ENCODE results near the gene ARHGEF19. TPM values are rescaled to one million over a fixed set of nuclear protein-coding genes. Genes with fewer than 3 reads are reported as not detected.
A peak's percentile ranks its signal among the peaks of the same experiment; 100 is the strongest.
"Not testable (repeated sequence)": the region's sequence is repeated elsewhere in the genome, so short reads cannot be mapped to it uniquely, and the experiment has no call there.

ARHGEF19 gene
- total RNA-seq: 10 to 100 TPM; 33.0 to 83.8 (median 45.7) TPM

- Histone ChIP-seq H3K27ac (peak within 1 kb of the TSS; percentile 65), H3K4me1 (peaks cover 57% of the 10 kb centered on the region)
- no peak for DNase-seq (ENCODE audit: low spot score in 2 of 2)
These were observed at the start of gene ARHGEF19 for GRCh38 chr1:16212251-16212961. Gene ARHGEF19, minus strand, starts transcription at chr1:16212652. Its CDS starts 3,598 bp downstream, at chr1:16209054.

GRCh38 chr1:16262067-16262466 lies 49.6 kb upstream of the ARHGEF19 start:
- H3K36me3 ChIP-seq: no peaks in the 10 kb centered on the region
- no peak overlapping the region for H3K27ac ChIP-seq
- H3K27me3 ChIP-seq: no peaks in the 10 kb centered on the region
- DNase-seq (ENCODE audit: low spot score in 2 of 2): no peak
- peaks cover 4% of the 10 kb centered on the region for H3K4me1 ChIP-seq
- TF ChIP-seq POLR2A (IDR thresholded peaks at IDR 0.05) (no peak), POLR2AphosphoS5 (IDR thresholded peaks at IDR 0.05) (no peak), CTCF (IDR thresholded peaks at IDR 0.05) (no peak), EP300 (IDR thresholded peaks at IDR 0.05) (no peak)
- H3K9me3 ChIP-seq: no peaks in the 10 kb centered on the region
- WGBS: 63% methylated on average over 1 of the region's 1 CpG
- H3K4me3 ChIP-seq: no peak overlapping the region

More at GRCh38 chr1:16212251-16212961, at the start of gene ARHGEF19:
- 27% methylated on average over 13 of the region's 14 CpGs for WGBS
- TF ChIP-seq POLR2A (IDR thresholded peaks at IDR 0.05) (no peak), EP300 (IDR thresholded peaks at IDR 0.05) (no peak), CTCF (IDR thresholded peaks at IDR 0.05) (no peak), POLR2AphosphoS5 (IDR thresholded peaks at IDR 0.05) (no peak)
- Histone ChIP-seq H3K27me3 (no peaks in the 10 kb centered on the region), H3K36me3 (no peaks in the 10 kb centered on the region), H3K9me3 (no peaks in the 10 kb centered on the region), H3K4me3 (peak within 1 kb of the TSS; percentile 42)

- Histone ChIP-seq H3K9me3 (no peaks in the 10 kb centered on the region), H3K27ac (no peak overlapping the region), H3K4me1 (no peaks in the 10 kb centered on the region), H3K27me3 (no peaks in the 10 kb centered on the region), H3K4me3 (no peak overlapping the region), H3K36me3 (peaks cover 3% of the 10 kb centered on the region)
- 93% methylated on average over 1 of the region's 1 CpG for whole genome bisulfite sequencing
- TF ChIP-seq POLR2AphosphoS5 (IDR thresholded peaks at IDR 0.05): no peak
- no peak for DNase-seq (ENCODE audit: low spot score in 2 of 2)
These were observed 48.4 kb upstream of the ARHGEF19 start for GRCh38 chr1:16260814-16261213.

GRCh38 chr1:16258591-16259135 lies 46.2 kb upstream of the ARHGEF19 start:
- DNase-seq (ENCODE audit: low spot score in 2 of 2): no peak

GRCh38 chr1:16257968-16258367 lies 45.5 kb upstream of the ARHGEF19 start:
- no peaks in the 10 kb centered on the region for H3K27me3 ChIP-seq
- TF ChIP-seq CTCF (IDR thresholded peaks at IDR 0.05) (no peak), POLR2A (IDR thresholded peaks at IDR 0.05) (no peak), POLR2AphosphoS5 (IDR thresholded peaks at IDR 0.05) (no peak), EP300 (IDR thresholded peaks at IDR 0.05) (no peak)
- peaks cover 7% of the 10 kb centered on the region for H3K4me1 ChIP-seq
- peaks cover 28% of the 10 kb centered on the region for H3K36me3 ChIP-seq
- H3K4me3 ChIP-seq: no peak overlapping the region
- H3K27ac ChIP-seq: no peak overlapping the region
- H3K9me3 ChIP-seq: no peaks in the 10 kb centered on the region
- no peak for DNase-seq (ENCODE audit: low spot score in 2 of 2)
- WGBS: 91% methylated on average over 3 of the region's 3 CpGs

More at GRCh38 chr1:16258591-16259135, 46.2 kb upstream of the ARHGEF19 start:
- H3K4me1 ChIP-seq: peaks cover under 1% of the 10 kb centered on the region
- TF ChIP-seq POLR2A (IDR thresholded peaks at IDR 0.05): no peak
- no peak for TF ChIP-seq EP300 (IDR thresholded peaks at IDR 0.05)
- TF ChIP-seq CTCF (IDR thresholded peaks at IDR 0.05): no peak
- no peak for TF ChIP-seq POLR2AphosphoS5 (IDR thresholded peaks at IDR 0.05)
- H3K9me3 ChIP-seq: no peaks in the 10 kb centered on the region
- no peaks in the 10 kb centered on the region for H3K27me3 ChIP-seq
- H3K27ac ChIP-seq: no peak overlapping the region
- WGBS: 98% methylated on average over 9 of the region's 9 CpGs
- H3K4me3 ChIP-seq: no peak overlapping the region
- peaks cover 23% of the 10 kb centered on the region for H3K36me3 ChIP-seq

- H3K27ac ChIP-seq; H3K27me3 ChIP-seq; H3K4me3 ChIP-seq; H3K4me1 ChIP-seq; H3K9me3 ChIP-seq; DNase-seq (ENCODE audit: low spot score in 2 of 2): not testable (repeated sequence)
- WGBS: 99% methylated on average over 3 of the region's 3 CpGs
- H3K36me3 ChIP-seq: peaks cover 28% of the 10 kb centered on the region
These were observed 45.1 kb upstream of the ARHGEF19 start for GRCh38 chr1:16257556-16257955.
